HFFc6 (cell line): ENCODE data around the gene SLC36A3. TPM values are rescaled to one million over a fixed set of nuclear protein-coding genes. Genes with fewer than 3 reads are reported as not detected.

Experiments
- DNase-seq: peaks from one replicate; pipeline ENCODE4 v3.0.0-alpha.2; 2018
- H3K27ac Mint-ChIP-seq: 2 replicates; pipeline ENCODE4 v1.8.0; 2020; ENCODE audit warnings: mild to moderate bottlenecking, mixed read lengths
- H3K27me3 Mint-ChIP-seq: 2 replicates; pipeline ENCODE4 v1.8.0; 2021; ENCODE audit warnings: mild to moderate bottlenecking, moderate library complexity, mixed read lengths; ENCODE audit not compliant: insufficient read depth
- H3K36me3 Mint-ChIP-seq: 2 replicates; pipeline ENCODE4 v1.8.0; 2021; ENCODE audit warnings: low read depth, mixed read lengths
- H3K4me1 Mint-ChIP-seq: 2 replicates; pipeline ENCODE4 v1.8.0; 2020; ENCODE audit warnings: low read depth, mixed read lengths
- H3K4me3 Mint-ChIP-seq: 2 replicates; pipeline ENCODE4 v1.8.0; 2020; ENCODE audit warnings: mild to moderate bottlenecking, moderate library complexity, mixed read lengths
- H3K9me3 Mint-ChIP-seq: 2 replicates; pipeline ENCODE4 v1.8.0; 2020; ENCODE audit warnings: mild to moderate bottlenecking, mixed read lengths
- total RNA-seq, 6 experiments: library from RNA; stranded (reverse); fragmentation: NEBNext Ultra II Directional; extraction: Animal tissue kit (Norgen Biotek cat#: 25700); gene quantifications; 2 replicates in 1 of 6; 3 replicates in 5 of 6; pipeline ENCODE4 v1.2.3, GENCODE V29; 2021
- TF ChIP-seq, protein P1 (sequence below): fragments of 200-600 bp; sonication (generic); IDR thresholded peaks from 2 replicates; pipeline ENCODE4 v1.5.0; 2021; ENCODE audit warnings: antibody characterized with exemption, mild to moderate bottlenecking

SLC36A3 gene
- total RNA-seq, 6 experiments from 2014 or later: not detected

DNA sequence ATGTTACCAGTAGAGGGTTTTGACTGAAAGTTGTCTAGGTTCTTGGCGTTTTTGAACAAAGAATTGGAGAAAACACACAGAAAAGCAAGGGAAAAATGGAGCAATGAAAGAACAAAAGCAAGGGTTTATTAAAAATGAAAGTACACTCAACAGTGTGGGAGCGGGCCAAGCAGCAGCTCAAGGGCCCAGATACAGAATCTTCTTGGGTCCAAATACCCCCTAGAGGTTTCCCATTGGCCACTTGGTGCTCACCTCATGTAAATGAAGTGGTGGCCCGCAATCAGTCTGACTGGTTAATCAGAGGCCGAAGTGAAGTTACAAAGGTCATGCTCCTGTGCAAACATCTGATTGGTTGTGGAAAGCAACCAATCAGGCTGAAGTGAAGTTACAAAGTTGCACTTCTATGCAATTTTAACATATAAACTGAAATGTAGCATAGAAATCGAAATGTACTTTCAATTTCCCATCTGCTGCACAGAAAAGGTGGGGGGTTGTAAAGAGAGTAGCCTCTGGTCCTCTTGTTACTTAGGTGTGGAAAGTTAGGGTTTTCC, 52.5 kb downstream of the SLC36A3 start:
- Mint-ChIP-seq H3K27ac (no peak overlapping the region), H3K4me3 (no peak overlapping the region; the same call in 1 of the 2 replicates), H3K27me3 (peaks cover 12% of the 10 kb centered on the region), H3K4me1 (peaks cover 29% of the 10 kb centered on the region), H3K9me3 (no peaks in the 10 kb centered on the region), H3K36me3 (no peaks in the 10 kb centered on the region)
- TF ChIP-seq, protein P1, sequence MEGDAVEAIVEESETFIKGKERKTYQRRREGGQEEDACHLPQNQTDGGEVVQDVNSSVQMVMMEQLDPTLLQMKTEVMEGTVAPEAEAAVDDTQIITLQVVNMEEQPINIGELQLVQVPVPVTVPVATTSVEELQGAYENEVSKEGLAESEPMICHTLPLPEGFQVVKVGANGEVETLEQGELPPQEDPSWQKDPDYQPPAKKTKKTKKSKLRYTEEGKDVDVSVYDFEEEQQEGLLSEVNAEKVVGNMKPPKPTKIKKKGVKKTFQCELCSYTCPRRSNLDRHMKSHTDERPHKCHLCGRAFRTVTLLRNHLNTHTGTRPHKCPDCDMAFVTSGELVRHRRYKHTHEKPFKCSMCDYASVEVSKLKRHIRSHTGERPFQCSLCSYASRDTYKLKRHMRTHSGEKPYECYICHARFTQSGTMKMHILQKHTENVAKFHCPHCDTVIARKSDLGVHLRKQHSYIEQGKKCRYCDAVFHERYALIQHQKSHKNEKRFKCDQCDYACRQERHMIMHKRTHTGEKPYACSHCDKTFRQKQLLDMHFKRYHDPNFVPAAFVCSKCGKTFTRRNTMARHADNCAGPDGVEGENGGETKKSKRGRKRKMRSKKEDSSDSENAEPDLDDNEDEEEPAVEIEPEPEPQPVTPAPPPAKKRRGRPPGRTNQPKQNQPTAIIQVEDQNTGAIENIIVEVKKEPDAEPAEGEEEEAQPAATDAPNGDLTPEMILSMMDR: no peak
- DNase-seq: no peak

DNA sequence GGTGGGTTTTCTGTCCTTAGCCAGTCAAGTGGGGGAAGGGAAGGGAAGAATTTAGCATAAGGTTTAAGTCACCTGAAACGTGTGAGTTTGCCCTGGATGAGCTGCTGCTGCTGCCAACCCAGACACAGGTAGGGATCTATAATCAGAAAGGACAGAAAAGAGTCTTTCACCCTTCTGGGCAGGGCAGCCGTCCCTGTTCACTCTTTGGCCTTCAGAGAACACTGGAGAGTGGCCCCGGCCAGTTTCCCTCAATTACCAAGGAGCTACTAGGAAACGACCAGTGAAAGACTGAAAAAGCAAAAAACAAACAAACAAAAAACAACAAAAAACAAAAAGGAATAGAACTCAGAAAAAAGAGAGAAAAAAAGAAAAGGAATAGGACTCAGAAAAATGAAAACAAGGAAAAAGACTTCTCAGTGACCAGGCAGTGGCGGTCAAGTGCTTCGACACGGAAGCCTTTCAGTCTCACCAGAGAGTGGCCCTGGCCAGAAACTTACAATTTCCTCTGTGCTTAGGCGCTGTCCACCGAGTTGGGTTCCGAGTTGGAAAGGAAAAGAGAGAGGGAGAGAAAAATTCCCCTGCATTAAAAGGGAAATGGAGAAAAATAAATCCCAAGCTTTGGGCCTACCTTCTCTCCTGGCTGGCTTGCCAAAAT, 53.1 kb downstream of the SLC36A3 start:
- Mint-ChIP-seq H3K36me3 (no peaks in the 10 kb centered on the region), H3K9me3 (no peaks in the 10 kb centered on the region), H3K4me3 (no peak overlapping the region), H3K27me3 (peaks cover 15% of the 10 kb centered on the region), H3K4me1 (peaks cover 29% of the 10 kb centered on the region), H3K27ac (no peak overlapping the region)
- no peak for DNase-seq
- TF ChIP-seq, protein P1: no peak

DNA sequence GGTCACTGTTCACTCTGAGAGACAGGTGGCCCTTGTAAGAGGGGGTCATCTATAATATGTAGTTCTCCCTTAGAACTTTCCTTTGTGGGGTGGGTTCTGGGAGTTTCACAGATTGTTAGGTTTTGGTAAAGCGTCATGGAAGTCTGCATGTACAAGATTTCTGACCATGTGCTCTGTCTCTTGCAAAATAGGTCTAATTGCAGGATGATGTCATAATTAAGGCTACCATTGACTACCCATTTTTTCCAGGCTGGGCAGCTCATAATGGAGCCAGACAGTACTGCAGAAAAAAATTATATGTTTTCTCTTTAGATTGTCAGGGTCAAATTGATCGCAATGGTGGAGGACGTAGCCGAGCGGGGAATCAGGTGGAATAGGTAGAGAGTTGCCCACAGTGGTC, 54.3 kb downstream of the SLC36A3 start:
- peaks cover 28% of the 10 kb centered on the region for H3K4me1 Mint-ChIP-seq
- no peaks in the 10 kb centered on the region for H3K9me3 Mint-ChIP-seq
- TF ChIP-seq, protein P1: no peak
- no peak overlapping the region for H3K4me3 Mint-ChIP-seq
- no peak for DNase-seq
- H3K36me3 Mint-ChIP-seq: no peaks in the 10 kb centered on the region
- no peak overlapping the region for H3K27ac Mint-ChIP-seq
- H3K27me3 Mint-ChIP-seq: peaks cover 15% of the 10 kb centered on the region

DNA sequence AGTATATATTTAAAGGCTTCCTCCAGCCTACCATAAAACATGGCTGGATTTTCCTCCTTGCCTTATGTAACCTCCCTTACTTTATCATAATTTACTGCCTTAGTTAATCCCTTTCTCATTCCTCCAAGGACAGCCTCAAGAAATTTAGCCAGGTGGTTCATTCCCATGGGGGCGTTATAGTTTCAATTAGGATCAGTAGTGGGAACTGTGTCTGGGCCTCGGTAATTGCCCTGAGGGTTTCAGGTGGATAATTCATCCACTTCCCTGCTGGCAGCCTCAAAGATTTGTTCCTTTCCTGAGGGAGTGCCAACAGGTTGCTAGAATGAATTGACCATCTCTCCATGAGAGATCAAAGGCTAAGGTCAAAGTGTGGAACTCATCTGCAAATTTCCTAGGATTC, 54.9 kb downstream of the SLC36A3 start:
- no peak for DNase-seq
- TF ChIP-seq, protein P1: no peak
- no peak overlapping the region for H3K27ac Mint-ChIP-seq
- no peaks in the 10 kb centered on the region for H3K9me3 Mint-ChIP-seq
- H3K4me1 Mint-ChIP-seq: peaks cover 22% of the 10 kb centered on the region
- no peak overlapping the region for H3K4me3 Mint-ChIP-seq
- peaks cover 15% of the 10 kb centered on the region for H3K27me3 Mint-ChIP-seq
- H3K36me3 Mint-ChIP-seq: no peaks in the 10 kb centered on the region

DNA sequence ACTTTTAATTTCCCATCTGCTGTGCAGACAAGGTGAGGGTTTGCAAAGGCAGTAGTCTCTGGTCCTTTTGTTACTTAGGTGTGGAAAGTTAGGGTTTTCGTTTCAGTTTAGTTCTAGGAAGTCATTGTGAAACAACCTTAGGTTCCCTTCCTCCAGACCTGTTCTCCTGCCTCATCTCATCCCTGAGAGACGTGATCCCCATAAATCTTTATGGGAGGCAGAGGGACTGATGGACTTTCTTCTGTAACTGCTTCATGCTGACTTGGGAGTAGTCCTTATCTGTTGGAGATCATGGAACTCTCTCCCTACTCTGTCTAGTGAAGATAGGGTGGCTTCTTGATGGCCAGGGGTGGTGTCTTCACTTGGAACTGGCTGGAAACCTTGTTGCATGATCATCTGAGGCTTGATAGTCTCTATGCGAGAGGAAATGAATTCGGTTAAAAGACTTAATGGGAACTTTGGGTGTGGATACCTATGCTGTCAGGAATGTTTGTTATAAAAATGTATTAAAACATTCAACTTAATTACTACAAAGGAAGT, 57.8 kb downstream of the SLC36A3 start:
- no peak for DNase-seq
- TF ChIP-seq, protein P1: no peak
- Mint-ChIP-seq H3K4me1 (peaks cover 2% of the 10 kb centered on the region; the same call in 1 of the 2 replicates), H3K4me3 (no peak overlapping the region), H3K27ac (no peak overlapping the region), H3K27me3 (peaks cover 19% of the 10 kb centered on the region), H3K36me3 (no peaks in the 10 kb centered on the region), H3K9me3 (no peaks in the 10 kb centered on the region)
